ENCODE measurements around the gene LIPM. TPM values are rescaled to one million over a fixed set of nuclear protein-coding genes. Genes with fewer than 3 reads are reported as not detected.

LIPM gene
- total and polyA plus RNA-seq, 12 donors = not detected

DNA sequence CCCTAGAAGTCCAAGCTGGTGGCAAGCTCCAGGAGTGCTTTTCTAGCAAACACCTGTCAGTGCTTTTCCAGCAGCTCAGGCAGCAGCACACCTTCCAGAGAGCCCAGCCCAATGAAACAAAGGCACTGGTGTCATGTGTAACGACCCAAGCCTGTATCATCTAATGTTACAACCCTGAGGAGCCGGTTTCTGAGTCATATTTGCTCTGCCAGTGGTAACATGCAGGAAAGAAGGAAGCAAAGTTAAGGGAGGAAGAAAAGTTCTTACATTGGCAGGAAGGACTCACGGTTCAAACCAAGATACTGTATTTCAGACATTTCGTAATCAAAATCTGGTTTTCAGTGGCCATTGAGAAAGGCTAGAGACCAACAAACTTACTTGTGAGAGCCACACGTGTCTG is 49.2 kb downstream of the LIPM start, which contains the start of gene ANKRD22:
ANKRD22 (minus strand) TSS at position 139 of the 400 bp plus-strand sequence. CDS start 237 bp downstream, outside the sequence.
- intact Hi-C loops (cut with DNase I) = no loop called here
- Histone ChIP-seq H3K4me1 (peaks cover 0 to 70% (median 5%) of the 10 kb centered on the region in 9 donors), H3K27me3 (no peaks in the 10 kb centered on the region), H3K27ac (peak within 1 kb of the TSS in 3 of 10 donors; percentile 24 to 37 (median 33)), H3K36me3 (no peaks in the 10 kb centered on the region), H3K4me3 (peak within 1 kb of the TSS in 1 of 10 donors; percentile 23), H3K9me3 (peaks cover 0 to 2% (median 0%) of the 10 kb centered on the region in 11 donors)
- ATAC-seq = peak in 6 of 8 donors; percentile 19 to 76 (median 41)
- WGBS, 2 donors = 73 to 75% methylated on average over 5 of the region's 5 CpGs
- no peak for DNase-seq
- TF ChIP-seq, protein P1, sequence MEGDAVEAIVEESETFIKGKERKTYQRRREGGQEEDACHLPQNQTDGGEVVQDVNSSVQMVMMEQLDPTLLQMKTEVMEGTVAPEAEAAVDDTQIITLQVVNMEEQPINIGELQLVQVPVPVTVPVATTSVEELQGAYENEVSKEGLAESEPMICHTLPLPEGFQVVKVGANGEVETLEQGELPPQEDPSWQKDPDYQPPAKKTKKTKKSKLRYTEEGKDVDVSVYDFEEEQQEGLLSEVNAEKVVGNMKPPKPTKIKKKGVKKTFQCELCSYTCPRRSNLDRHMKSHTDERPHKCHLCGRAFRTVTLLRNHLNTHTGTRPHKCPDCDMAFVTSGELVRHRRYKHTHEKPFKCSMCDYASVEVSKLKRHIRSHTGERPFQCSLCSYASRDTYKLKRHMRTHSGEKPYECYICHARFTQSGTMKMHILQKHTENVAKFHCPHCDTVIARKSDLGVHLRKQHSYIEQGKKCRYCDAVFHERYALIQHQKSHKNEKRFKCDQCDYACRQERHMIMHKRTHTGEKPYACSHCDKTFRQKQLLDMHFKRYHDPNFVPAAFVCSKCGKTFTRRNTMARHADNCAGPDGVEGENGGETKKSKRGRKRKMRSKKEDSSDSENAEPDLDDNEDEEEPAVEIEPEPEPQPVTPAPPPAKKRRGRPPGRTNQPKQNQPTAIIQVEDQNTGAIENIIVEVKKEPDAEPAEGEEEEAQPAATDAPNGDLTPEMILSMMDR (IDR thresholded peaks at IDR 0.05) = no peak

GRCh38 chr10:88852327-88852726 is 49.8 kb downstream of the LIPM start:
- TF ChIP-seq, protein P1 (IDR thresholded peaks at IDR 0.05) = no peak
- H3K4me1 ChIP-seq = peaks cover 0 to 67% (median 5%) of the 10 kb centered on the region in 9 donors
- H3K9me3 ChIP-seq = no peaks in the 10 kb centered on the region
- intact Hi-C loops (cut with DNase I) = no loop called here
- no peaks in the 10 kb centered on the region for H3K27me3 ChIP-seq
- WGBS, 2 donors = 66 to 79% methylated on average over 4 of the region's 4 CpGs
- peak overlapping the region in 2 of 10 donors; percentile 11 to 37 for H3K27ac ChIP-seq
- H3K36me3 ChIP-seq = no peaks in the 10 kb centered on the region
- ATAC-seq = no peak
- H3K4me3 ChIP-seq = no peak overlapping the region
- DNase-seq = no peak

DNA sequence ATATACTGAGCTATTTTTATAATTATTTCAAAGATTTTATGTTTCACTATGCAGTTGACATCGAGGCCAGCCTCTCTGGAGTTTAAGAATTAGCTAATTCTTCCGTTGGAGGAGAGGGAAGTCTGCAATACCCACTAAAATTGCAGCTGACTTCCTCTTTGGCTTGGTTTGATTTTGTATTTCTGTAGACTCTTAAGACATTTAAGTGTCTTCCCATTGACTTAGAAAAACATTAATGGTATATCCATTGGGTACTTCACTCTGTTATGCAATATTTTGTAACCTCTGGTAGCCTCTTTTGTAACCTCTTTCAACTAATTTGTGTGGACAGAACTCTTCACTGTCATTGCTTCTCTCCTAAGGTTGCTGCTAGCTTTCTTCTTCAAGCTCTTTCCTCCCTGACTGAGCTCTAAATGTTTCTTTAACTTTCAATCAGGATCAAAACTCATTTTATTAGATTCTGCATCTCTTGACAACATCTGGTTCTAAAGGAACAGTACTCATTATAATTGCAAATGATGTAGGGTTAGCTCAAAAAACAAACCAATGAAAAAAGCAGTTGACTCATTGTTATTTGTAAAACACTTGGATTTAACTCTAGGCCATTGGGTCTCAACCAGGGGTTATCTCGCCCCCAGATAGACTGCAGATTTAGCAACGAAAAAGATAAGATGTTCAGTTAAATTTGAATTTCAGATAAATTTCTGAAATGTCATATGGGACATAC is 50.8 kb downstream of the LIPM start:
- Histone ChIP-seq H3K27ac (peak overlapping the region in 3 of 10 donors; percentile 11 to 37 (median 33)), H3K4me1 (peaks cover 0 to 59% (median 6%) of the 10 kb centered on the region in 9 donors), H3K36me3 (no peaks in the 10 kb centered on the region), H3K4me3 (no peak overlapping the region), H3K9me3 (no peaks in the 10 kb centered on the region), H3K27me3 (no peaks in the 10 kb centered on the region)
- DNase-seq = no peak
- TF ChIP-seq, protein P1 (IDR thresholded peaks at IDR 0.05) = no peak
- intact Hi-C loops (cut with DNase I) = no loop called here
- 55% methylated on average over 4 of the region's 4 CpGs for WGBS, 2 donors
- peak in 4 of 8 donors; percentile 38 to 47 (median 39) for ATAC-seq

DNA sequence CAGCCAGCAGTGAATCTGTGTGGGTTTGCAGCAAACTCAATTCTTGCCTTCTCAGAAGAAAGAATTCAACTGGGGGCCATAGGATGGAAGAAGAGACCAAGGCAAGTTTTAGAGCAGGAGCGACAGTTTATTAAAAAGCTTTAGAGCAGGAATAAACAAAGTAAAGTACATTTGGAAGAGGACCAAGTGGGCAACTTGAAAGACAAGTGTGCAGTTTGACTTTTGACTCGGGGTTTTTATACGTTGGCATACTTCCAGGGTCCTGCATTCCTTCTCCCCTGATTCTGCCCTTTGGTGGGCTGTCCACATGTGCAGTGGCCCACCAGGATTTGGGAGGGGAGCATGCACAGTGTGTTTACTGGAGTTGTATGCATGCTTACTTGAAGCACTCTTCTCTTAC is 52.2 kb downstream of the LIPM start:
- H3K36me3 ChIP-seq = no peaks in the 10 kb centered on the region
- intact Hi-C loops (cut with DNase I) = no loop called here
- 54 to 58% methylated on average over 3 of the region's 3 CpGs for WGBS, 2 donors
- H3K27ac ChIP-seq = no peak overlapping the region
- no peak overlapping the region for H3K4me3 ChIP-seq
- peaks cover 0 to 55% (median 7%) of the 10 kb centered on the region in 9 donors for H3K4me1 ChIP-seq
- no peak for DNase-seq
- H3K9me3 ChIP-seq = no peaks in the 10 kb centered on the region
- no peak for ATAC-seq
- H3K27me3 ChIP-seq = no peaks in the 10 kb centered on the region
- TF ChIP-seq, protein P1 (IDR thresholded peaks at IDR 0.05) = no peak
